B cell (primary cell): ENCODE measurements around the gene GCNA.

Experiments used
- CTCF ChIP-seq: fragments of 200-600 bp; IDR thresholded peaks from one replicate; pipeline ENCODE4 v1.8.0; 2022; ENCODE audit warnings: antibody characterized with exemption, mild to moderate bottlenecking
- EZH2 ChIP-seq: IDR thresholded peaks from 2 replicates; pipeline ENCODE4 v1.6.1; 2012; ENCODE audit warnings: borderline replicate concordance, low read depth, mild to moderate bottlenecking, moderate library complexity, low read length; ENCODE audit not compliant: insufficient read depth, poor library complexity, severe bottlenecking

- TF ChIP-seq CTCF (no peak), EZH2 (no peak)
These were observed 31.4 kb upstream of the GCNA start for GRCh38 chrX:71546879-71547278.
